HG03196 (cell line): ENCODE data around the gene HDAC4.

Experiments used
- ATAC-seq: cut with Tn5 transposase; IDR thresholded peaks from one replicate; pipeline ENCODE4 v1.9.1; 2021; ENCODE audit not compliant: unreplicated experiment

HDAC4 gene

GRCh38 chr2:239061121-239061666 lies 339.6 kb downstream of the HDAC4 start:
- no peak for ATAC-seq

GRCh38 chr2:239060676-239061075 lies 340.1 kb downstream of the HDAC4 start:
- no peak for ATAC-seq

DNA sequence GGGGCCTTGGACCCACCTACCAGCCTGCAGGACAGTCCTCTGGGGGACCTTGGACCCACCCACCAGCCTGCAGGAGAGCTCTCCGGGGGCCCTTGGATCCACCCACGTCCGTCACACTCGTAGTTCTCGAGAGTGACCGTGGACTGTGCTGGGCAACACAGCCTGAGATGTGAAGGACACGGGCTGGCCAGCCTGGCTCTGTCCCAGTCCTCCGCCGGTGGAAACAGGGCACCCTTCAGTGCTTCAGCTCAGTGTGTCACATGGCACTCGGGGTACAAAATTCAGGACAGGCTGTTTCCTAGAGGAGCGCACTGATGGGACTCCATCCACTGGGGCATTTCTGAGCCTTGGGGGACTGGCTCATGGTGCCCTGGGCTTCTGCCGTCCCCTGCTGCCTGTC lies 341.0 kb downstream of the HDAC4 start:
- ATAC-seq: no peak

DNA sequence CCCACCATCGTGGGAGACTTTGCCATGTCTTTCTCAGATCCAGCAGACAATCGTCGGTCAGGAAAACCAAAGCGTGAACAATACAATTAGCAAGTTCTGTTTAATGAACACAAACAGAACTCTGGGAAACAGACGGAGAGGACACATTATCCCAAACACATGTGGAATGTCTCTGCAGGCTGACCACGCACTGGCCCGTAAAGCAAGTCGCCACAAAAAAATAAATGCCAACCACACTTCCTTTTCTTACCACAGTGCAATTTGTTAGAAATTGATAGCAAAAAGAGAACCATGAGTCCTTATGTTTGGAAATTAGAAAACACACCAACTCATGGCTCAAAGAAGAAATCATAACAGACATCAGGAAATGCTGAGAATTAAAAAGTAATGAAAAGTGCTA lies 342.1 kb downstream of the HDAC4 start:
- no peak for ATAC-seq

DNA sequence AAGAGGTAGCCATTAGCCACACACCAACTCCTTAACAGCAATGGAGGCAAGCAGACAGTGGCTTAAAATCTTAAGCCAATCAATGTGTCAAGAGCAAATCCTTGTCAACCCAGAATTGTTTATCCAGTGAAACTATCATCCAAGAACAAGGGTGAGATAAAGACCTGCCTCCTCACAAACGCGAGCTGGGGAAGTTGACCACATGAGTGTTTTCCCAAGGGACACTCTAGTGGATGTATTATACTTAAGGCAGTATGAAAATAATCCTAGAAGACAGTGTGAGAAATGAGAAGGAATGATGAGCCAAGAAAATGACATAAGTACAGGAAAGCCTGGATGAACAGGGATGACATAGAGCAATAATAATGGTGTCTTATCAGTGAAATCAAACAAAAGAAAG lies 343.3 kb downstream of the HDAC4 start:
- no peak for ATAC-seq

GRCh38 chr2:239056611-239057010 lies 344.2 kb downstream of the HDAC4 start:
- no peak for ATAC-seq

DNA sequence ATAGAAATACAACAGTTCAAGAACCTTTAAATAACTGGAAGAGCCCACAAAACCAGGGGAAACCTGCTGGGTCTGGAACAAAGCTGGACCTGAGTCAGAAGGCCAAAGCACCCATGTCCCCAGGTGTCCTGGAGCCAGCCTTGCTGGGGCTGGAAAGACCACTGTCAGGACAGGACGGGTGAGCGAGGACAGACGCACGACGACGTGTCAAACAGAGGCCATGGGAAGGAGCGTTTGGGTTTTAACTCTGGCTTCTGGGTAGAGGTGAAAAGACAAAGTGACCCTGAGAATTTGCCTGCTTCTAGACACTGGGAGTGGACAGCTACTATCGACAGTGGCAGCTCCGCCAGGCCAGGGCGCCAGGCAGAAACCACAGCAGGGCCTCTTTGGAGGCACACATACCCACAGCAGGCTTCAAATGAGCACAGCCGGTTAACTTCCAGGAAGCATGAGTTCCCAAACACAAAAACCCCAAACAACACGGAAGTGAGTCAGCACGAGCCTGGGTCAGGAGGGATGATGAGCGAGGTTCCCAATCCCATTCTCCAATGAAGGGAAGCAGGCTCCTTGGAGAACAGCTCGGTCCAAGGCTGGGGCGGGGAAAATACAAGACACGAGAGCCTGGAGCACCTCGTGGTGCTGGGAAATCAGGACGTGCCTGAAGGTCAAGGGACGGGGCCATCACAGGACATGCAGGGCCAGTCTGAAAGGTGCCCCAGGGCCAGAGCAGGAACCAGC lies 344.9 kb downstream of the HDAC4 start:
- ATAC-seq: no peak

GRCh38 chr2:239054921-239055320 lies 345.9 kb downstream of the HDAC4 start:
- ATAC-seq: no peak

DNA sequence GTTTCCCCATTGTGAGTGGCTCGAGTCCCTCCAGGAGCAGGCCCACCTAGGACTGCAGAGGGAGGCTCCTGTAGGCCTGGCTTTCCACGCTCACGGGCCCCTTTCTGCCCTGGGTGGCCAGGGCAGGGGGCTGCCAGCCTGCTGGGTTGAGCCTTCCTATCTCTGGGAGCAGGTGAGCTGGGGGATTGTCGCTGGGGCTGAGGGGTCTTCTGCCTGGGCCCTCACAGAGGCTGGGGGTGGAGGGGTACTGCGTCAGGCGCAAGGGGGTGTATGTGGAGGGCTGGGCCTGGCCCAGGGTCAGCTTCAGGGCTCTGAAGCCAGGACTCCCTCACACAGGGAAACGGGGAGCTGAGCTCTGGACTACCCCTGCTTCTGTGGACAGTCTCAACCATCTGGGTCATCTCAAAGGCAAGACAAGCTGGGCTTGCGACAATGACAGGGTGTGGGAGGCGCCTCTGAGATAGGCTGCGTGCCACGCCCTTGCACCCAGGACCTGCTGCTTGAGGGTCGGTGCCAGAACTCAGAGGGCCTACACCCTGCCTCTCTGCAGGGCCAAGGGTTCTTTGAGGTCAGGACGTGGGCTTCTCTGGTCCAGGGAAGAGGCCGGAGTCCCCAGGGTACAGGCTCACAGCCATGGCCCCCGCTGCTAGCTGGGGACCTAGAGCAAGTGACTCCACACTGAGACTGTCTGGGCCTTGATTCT lies 346.9 kb downstream of the HDAC4 start:
- ATAC-seq: no peak

GRCh38 chr2:239052798-239053665 lies 347.8 kb downstream of the HDAC4 start:
- ATAC-seq: no peak

- ATAC-seq: no peak
Observed at GRCh38 chr2:239051891-239052445, 348.9 kb downstream of the HDAC4 start.

DNA sequence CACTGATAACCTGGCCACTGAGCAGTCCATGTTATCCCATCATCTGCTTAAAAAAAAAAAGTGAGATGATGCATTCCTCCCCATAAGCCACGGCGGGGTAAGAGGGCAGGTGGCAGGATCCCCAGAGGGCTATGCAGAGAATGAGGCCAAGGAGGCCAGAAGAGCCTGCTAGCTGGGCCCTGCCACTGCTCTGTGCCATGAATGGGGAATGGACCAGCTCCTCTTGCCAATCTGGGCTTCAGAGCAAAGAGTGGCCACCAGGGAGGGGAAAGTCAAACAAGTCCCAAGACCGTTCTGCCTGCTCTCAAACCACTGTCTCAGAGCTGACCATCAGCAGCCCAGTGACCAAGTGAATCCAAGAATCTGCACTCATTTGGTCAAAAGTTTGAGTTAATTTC lies 350.6 kb downstream of the HDAC4 start:
- no peak for ATAC-seq

GRCh38 chr2:239049421-239050251 lies 351.2 kb downstream of the HDAC4 start:
- no peak for ATAC-seq

DNA sequence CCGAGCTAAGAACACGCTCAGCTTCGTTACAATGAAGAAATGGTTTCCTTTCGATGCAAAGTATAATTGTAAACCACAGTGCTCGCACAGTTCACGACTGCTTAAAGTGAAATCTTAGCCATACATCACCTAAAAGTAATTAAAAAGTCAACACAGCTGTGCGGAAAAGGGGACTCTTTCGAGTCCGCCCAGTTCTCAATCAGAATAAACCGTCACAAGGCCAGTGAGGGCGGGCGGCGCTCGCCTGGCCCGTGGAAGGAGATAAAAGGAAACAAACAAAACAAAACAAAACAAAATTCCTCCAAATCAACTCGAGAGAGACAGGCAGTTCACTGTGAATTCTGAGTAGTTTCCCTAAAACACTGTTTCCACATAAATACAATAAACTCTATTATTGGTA lies 352.1 kb downstream of the HDAC4 start:
- no peak for ATAC-seq

DNA sequence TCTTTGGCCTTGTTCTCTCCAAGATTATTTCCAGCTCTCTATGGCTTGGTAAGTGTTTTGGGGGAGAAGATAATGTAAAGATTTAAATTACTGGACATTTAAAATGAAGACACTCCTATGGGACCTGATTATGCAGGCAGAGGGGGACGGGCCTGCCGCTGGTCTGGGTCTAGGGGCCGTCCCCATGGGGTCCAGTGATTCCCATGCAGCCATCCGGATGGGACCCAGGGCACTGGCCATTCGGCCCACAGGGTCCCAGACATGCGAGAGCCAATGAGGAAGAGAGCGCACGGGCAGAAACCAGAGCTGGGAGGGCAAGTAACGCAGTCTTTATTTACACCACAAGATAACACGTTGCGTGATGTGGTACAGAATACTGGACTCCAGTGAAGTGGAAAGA lies 353.0 kb downstream of the HDAC4 start:
- no peak for ATAC-seq

GRCh38 chr2:239047420-239047819 lies 353.4 kb downstream of the HDAC4 start:
- ATAC-seq: no peak

DNA sequence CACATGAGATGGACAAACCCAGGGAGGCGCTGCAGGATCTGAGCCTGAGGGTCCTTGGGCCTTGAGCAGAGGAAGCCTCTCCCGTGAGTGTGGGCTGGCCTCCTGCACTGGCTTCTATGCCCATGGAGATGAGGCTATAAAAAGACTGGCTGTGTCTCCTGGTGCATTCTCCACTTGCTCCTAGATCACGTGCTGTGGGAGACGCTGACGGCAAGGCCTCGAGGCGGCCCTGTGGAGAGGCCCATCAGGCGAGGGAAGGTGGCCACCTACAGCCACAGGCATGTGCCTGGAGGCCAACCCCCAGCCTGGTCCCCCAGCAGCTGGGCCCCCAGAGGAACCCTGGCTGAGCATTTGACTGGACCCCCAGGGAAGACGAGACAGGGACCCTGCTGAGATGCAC lies 354.0 kb downstream of the HDAC4 start:
- no peak for ATAC-seq

- no peak for ATAC-seq
Observed at GRCh38 chr2:239044336-239044735, 356.5 kb downstream of the HDAC4 start.

DNA sequence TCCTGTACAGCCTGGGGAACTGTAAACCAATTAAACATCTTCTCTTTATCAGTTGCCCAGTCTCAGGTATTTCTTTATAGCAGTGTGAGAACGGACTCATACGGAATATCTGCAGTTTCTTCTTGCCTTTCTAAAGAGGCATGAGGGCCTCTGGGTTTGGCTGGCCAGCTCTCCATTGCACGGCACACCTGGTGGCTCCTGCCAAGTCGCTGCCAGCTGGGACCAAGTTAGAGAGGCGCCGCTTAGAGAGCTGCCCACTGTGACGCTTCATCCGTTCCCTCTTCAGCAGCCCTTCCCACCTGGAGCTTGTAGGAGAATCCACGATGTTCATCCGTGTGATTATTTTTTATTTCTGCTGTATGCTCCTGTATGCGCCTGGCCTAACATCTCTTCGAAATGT lies 357.5 kb downstream of the HDAC4 start:
- no peak for ATAC-seq
